HepG2 (cell line): ENCODE results near the gene VNN1.

ENCODE experiments used
- DNMT1 ChIP-seq: sonication (generic); formaldehyde crosslinking; IDR thresholded peaks from 2 replicates; pipeline ENCODE4 v1.5.1; 2020; ENCODE audit warnings: mild to moderate bottlenecking, missing genetic modification reagents
- MEIS1 ChIP-seq: sonication (generic); formaldehyde crosslinking; IDR thresholded peaks from 2 replicates; pipeline ENCODE4 v1.9.0; 2021; ENCODE audit warnings: mild to moderate bottlenecking, missing genetic modification reagents, moderate library complexity, borderline replicate concordance
- TF ChIP-seq, protein P1 (sequence below): sonication (generic); formaldehyde crosslinking; IDR thresholded peaks from 2 replicates; pipeline ENCODE4 v1.4.0; 2020; ENCODE audit warnings: missing genetic modification reagents
- TF ChIP-seq, protein P2 (sequence below): sonication (generic); formaldehyde crosslinking; IDR thresholded peaks from 2 replicates; pipeline ENCODE4 v1.8.0; 2022; ENCODE audit warnings: low read depth, missing genetic modification reagents

DNA sequence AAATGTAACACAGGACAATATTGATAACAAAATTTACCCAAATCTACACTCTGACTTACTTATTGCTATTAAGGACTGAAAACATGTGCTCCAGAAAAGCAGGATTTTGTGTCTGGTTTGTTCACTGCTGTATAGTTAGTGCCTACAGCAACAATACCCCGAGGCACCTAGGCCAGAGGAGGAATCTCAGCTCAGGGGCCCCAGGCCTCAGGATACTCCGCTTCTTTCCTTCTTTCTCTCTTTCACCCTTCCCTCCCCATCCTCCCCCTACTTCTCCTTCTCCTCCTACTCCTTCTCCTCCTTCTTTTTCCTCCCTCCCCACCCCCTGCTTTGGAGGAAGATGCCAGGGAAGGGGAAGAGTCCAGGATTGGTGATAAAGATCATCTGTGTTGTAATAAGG, 44.8 kb upstream of the VNN1 start:
- TF ChIP-seq MEIS1 (no peak), DNMT1 (CRISPR knock-in tag) (no peak)
- TF ChIP-seq, protein P1, sequence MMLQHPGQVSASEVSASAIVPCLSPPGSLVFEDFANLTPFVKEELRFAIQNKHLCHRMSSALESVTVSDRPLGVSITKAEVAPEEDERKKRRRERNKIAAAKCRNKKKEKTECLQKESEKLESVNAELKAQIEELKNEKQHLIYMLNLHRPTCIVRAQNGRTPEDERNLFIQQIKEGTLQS (CRISPR knock-in tag), result no peak
- TF ChIP-seq, protein P2, sequence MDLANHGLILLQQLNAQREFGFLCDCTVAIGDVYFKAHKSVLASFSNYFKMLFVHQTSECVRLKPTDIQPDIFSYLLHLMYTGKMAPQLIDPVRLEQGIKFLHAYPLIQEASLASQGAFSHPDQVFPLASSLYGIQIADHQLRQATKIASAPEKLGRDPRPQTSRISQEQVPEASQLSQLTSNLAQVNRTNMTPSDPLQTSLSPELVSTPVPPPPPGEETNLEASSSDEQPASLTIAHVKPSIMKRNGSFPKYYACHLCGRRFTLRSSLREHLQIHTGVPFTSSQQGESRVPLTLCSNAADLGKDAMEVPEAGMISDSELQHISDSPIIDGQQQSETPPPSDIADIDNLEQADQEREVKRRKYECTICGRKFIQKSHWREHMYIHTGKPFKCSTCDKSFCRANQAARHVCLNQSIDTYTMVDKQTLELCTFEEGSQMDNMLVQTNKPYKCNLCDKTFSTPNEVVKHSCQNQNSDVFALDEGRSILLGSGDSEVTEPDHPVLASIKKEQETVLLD (CRISPR knock-in tag), result no peak
